NK-92 (cell line): ENCODE data around the gene KRT33A.
"Not testable (repeated sequence)": the region's sequence is repeated elsewhere in the genome, so short reads cannot be mapped to it uniquely, and the experiment has no call there.

Source experiments
- DNase-seq: peaks from one replicate; lab custom pipeline; 2025; ENCODE audit not compliant: unreplicated experiment; lab: John Stamatoyannopoulos, UW

The KRT33A gene

DNA sequence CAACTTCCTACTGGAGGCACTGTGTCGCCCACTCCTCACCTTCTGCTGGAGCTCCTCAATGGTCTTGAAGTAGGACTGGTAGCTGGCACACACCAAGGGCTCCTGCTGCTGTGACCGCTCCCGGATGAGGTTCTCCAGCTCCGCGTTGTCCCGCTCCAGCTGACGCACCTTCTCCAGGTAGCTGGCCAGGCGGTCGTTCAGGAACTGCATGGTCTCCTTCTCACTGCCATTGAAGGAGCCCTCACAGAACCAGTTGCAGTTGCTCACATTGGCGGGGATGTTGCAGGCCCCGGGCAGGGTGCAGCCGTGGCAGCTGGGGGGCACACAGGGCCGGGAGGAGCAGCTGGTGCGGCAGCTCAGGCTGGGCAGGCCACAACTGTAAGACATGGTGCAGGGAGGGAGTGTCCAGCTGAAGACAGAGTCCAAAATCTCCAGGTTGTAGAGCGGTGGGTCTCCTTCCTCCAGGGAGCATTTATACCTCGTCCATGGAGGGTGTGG is at the start of gene KRT33A:
KRT33A (minus strand) TSS at position 448 of the 498 bp plus-strand sequence; CDS start at position 387, 61 bp downstream.
- not testable (repeated sequence) for DNase-seq

DNA sequence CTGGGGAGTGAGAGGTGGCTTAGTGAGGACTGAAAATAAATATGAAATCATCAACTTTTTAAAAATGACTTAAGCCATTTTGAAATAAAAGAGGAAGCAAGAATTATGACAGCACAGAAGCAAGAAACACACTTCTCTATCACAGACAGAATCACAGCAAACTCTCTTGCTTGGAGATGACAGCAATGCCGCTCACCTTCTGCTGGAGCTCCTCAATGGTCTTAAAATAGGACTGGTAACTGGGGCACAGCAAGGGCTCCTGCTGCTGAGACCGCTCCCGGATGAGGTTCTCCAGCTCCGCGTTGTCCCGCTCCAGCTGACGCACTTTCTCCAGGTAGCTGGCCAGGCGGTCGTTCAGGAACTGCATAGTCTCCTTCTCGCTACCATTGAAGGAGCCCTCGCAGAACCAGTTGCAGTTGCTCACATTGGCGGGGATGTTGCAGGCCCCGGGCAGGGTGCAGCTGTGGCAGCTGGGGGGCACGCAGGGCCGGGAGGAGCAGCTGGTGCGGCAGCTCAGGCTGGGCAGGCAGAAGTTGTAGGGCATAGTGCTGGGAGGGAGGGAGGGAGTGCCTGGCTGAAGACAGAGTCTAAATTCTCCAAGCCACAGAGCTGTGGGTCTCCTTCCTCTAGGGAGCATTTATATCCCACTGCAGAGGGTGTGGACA is 46.5 kb upstream of the KRT33A start, which contains the start of gene KRT31:
KRT31 (minus strand) TSS at position 613 of the 665 bp plus-strand sequence; CDS start at position 544, 69 bp downstream.
- no peak for DNase-seq

DNA sequence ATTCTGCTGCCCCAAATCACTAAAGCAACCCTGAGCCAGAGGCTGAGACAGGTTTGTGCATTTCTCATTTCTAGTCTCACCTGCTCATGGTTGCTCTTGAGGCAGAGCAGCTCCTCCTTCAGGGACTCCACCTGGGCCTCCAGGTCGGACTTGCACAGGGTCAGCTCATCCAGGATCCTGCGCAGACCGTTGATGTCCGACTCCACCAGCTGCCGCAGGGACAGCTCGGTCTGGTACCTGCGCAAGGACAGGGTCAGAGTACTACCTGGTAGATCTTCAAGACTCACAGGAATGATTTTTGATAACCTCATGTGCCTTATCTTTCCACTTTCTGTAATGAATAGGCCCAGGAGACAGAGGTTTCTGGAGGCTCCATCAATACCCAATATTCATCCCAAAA is 45.7 kb upstream of the KRT33A start:
- no peak for DNase-seq

DNA sequence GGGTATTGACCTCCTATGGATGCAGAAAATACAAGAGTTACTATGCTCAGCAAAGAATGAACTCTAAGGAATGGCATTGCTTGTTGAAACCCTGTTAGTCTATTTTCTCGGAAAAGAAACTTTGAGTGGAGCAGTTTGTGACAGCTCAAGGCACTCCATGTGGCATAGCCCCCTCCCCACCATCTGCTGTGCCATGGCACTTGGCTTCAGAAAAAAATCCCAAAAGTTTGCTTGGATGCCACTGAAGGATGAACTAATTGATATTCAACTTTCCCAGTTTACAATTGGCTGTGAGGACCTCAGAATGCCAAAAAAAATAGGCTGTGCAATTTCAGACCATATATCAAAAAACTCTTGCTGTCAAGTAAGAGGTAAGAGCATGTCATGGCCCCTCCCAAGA is 45.0 kb upstream of the KRT33A start:
- DNase-seq, result no peak

DNA sequence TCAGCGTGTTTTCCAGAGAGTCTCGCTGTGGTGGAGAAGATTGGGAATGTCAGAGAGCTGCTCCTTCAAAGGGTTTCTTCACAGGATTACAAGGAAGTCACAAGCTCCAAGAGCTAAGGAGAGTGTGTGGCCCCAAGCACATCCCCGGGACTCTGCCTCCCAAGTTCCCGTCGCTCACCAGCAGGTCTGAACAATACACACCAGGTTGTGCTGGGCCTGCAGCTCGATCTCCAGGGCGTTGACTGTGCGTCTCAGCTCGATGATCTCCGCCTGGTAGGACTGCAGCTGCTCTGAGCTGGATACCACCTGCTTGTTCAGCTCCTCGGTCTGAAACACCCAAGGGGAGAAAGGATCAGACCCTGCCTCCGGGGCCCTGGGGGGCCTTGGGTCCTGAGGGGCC is 44.4 kb upstream of the KRT33A start:
- not testable (repeated sequence) for DNase-seq

DNA sequence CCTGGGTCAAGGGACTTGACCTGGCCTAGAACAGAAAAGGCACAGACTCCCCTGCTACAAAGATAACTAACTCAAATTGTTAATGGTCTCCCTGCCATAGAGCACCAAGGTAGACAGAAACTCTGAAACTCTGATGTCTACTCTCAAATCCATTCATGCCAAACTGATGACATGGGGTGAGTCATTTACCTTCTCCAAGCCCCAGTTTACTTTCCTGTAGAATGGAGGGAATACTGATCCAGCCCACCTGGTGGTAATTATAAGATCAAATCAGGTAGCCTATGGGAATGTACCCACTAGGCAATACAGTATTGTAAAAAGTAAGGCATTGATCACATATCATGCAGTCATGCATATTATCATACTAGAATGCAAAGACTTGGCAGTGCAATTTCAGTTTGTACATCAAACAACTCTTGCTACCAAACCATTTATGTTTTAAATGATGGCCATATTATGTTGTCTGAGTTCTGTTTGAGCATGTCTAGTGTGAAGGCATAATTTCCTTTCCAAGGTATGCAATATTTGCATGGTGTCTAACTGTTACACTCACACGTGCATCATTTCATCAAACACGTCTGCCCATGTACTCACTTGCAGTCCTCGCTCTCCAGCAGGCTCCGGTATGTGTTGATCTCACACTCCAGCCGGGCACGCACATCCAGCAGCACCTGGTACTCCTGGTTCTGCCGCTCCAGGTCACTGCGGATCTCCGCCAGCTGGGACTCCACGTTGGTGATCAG is 43.8 kb upstream of the KRT33A start:
- no peak for DNase-seq

DNA sequence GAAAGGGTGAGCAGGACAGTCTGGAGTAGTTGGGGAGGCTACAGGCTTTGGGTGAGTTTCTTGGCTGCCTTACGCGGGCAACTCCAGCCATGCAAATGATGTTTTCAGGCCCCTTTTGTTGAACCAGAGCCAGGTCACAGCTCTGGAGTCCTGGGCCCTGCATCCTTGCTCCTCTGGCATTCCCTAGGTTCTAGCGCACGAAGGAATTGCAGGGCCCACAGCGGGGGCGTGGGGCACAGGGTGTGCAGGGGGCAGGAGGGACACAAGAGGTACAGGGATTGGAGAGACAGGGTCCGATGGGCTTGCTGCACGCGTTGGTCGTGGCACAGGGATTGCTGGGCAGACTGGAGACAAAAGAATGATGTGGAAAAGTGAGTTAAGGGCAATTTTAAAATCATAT is 43.2 kb upstream of the KRT33A start:
- no peak for DNase-seq

DNA sequence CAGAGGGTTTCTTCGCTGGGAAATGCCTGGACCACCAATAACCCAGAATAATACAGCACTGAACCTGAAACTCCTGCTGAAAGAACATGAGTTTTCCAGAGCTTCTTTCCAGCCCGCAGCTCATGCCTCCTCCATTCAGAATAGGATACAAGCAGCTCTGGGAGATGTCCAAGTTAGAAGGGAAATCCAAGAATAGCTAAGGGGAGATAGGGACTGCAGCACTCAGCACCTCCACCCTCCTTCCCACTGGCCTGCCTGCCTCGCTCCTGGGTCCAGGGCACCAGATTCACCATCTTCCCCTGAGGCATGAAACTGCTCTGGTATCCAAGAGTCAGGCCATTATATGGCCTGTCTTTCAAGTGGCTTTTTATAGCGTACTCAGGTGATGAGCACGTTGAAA is 42.7 kb upstream of the KRT33A start:
- DNase-seq, result no peak

DNA sequence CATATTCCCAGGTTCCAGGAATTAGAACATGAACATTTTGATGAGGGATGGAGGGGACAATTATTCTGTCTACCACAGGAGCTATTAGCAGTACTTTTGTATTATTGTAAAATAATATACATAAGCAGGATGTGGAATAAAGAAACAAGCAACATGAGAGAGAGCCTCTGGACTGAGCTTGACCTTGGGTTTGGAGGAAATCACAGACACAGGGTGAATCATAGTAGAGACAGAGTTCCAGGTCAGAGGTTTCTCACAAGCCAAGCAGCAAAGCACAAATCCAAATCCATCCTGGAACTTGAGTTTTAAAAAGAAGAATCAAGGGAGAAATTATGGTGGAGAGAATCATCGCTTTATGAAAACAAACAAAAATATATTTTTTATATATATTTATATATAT is 41.6 kb upstream of the KRT33A start:
- DNase-seq, result no peak

DNA sequence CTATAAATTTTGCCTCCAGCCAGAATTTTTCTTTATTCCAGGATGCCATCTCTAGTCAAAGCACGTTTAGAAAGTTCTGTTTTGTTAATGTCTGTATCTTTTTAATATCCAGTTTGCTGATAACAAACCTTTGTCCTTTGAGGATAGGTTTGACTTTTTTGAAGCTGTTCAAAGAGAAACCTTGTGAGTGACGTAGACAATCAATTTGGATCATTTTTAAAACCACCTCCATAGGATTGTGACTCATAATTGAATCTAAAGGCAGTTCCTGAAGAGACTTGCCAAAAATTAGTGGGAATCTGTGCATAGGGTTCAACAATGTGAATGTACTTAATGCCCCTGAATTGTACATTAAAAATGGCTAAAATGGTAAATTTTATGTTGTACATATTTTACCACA is 40.9 kb upstream of the KRT33A start:
- no peak for DNase-seq

DNA sequence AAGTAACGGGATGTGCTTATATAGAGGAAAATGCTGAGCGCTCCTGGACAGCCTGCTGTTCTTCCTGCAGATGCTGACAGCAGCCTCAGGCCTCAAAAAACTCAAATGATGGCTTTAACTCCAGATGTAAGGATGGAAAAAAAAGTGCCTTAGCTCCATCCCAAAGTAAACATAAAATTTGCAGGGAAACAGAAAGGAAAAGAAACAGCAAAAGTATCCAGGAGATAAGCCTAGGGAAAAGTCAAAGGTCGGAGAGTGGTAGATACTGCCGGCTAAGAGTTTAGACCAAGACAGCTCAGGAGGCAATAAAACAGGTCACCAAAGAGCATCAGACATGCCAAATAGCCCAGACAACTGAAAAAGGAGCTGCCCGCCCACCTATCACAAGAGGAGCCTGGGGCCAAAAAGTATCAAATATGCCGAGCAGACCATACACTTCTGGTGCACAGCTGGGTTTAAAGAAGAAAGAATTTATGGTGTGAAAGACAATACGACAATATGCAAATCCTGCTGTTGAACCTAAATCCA is 39.8 kb upstream of the KRT33A start:
- DNase-seq, result no peak

DNA sequence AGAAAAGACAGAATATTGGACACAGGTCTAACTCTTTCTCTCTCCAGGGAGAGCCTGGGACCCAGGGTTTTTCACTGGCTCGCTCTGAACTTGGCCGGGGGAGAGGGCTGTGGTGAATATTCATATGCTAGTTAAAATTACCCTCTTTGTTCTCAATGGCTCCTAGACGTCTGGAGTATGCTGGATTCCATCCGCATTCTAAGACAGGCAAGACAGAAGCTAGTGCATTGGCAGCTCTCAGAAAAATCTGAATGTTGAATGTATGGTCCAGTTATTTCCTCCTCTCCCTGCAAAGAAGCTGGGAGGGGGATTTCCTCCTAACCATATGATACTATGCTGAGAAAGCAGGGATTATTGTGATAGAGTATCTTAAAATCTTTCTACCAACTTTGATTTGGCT is 37.0 kb upstream of the KRT33A start:
- no peak for DNase-seq

DNA sequence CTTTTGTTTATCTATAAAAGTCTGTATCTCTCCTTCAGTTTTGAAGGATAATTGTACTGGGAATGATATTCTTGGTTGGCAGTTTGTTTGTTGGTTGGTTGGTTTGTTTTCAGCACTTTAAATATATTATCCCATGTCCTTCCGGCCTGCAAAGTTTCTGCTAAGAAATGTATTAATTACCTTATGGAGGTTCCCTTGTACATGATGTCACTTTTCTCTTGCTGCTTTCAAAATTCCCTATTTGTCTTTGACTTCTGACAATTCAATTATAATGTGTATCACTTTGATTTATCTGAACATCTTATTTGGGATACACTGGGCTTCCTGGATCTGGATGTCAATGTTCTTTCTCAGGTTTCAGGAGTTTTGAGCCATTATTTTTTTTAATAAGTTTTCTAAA is 35.6 kb upstream of the KRT33A start:
- no peak for DNase-seq

DNA sequence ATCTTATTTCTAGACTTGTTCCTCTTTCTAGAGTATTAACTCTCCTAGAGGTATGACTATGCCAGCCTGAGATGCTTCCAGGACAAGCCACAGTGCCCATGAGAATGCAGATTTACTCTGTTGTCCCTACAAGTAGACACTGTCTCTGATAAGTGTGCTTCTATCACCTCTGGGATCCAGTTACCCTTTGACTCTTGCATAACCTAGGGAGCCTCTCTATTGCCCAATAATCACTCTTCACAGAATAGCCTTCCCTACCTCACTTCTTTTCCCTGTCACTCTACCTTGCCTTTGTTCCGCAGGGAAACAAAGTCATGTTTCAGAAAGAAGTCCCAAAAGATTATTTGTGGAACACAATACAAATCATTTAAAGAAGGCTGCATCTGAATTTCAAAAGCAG is 33.1 kb upstream of the KRT33A start:
- no peak for DNase-seq

DNA sequence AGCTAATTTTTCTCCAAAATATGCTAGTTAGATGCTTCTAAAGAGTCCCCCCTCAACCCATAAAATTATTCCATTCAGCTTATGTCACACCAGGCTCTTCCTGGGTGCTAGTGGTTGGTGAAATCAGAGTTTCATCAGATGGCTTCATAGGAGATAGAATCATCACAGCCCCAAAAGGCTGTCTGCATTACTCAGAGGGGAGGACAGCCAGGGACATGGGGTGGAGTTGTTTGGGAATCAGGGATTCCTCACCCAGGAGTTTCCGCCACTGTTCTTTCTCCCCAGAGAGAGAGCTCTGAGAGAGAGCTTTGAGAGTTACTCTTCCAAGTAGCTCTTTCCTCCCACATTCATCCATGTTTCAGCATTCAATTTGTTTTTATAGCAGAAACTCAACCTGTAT is 31.8 kb upstream of the KRT33A start:
- DNase-seq, result no peak

DNA sequence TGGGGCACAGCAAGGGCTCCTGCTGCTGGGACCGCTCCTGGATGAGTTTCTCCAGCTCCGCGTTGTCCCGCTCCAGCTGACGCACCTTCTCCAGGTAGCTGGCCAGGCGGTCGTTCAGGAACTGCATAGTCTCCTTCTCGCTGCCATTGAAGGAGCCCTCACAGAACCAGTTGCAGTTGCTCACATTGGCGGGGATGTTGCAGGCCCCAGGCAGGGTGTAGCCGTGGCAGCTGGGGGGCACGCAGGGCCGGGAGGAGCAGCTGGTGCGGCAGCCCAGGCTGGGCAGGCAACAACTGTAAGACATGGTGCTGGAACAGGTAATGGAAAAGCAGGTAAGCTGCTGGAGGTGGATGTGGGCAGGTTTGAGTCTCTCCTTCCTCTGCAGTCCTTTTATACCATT is 31.3 kb upstream of the KRT33A start, which contains the start of gene KRT34:
KRT34 (minus strand) TSS at position 364 of the 400 bp plus-strand sequence; CDS start at position 304, 60 bp downstream.
- DNase-seq, result not testable (repeated sequence)

DNA sequence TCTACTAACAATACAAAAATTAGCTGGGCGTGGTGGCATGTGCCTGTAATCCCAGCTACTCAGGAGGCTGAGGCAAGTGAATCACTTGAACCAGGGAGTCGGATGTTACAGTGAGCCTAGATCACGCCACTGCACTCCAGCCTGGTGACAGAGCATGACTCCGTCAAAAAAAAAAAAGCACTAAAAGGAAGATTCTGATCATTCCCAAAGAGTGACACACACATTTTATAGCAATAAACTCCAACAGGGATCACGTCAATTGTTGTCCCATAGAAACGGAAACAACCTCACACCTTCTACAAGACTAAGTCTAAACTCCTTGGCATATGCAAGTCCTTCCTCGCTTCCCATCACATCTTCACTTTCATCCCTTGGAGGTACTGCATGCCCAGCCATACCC is 29.5 kb upstream of the KRT33A start:
- not testable (repeated sequence) for DNase-seq

DNA sequence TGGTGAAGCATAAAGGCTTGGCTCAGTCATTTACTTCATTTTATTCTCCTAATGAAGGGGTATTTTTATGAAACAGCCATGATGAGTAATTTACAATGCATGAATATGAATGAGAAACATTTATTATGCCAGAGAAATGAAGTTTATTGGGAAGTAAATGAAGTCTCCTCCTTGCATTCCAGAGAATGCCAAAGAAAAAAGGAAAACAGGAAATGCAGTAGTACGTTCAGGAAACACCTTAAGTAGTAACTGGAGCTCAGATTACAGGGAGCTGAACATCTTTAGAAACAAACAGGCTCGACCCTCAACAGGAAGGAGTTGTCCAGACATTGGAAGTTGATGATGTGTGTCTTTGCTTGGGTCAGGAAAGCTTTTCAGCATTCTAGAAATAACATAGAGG is 26.9 kb upstream of the KRT33A start:
- no peak for DNase-seq

DNA sequence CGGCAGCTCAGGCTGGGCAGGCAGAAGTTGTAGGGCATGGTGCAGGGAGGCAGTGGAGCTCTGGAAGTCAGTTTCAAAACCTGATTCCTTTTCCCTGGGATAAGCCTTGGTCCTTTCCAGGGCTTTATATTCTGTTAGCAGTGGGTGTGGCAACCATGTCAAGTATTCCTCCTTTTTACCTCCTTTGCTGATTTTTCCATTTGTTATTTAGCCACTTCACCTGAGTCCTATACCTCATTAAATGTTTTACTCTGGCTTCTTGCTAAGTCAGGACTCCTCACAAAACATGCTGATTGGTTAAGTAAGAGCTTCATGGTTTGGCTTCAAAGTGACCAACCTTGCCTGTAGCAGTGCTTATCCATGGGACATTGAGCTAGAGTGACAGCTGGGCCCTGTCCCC is 19.1 kb upstream of the KRT33A start, which contains the start of gene KRT33B:
KRT33B (minus strand) TSS at position 101 of the 400 bp plus-strand sequence; CDS start at position 38, 63 bp downstream.
- no peak for DNase-seq

DNA sequence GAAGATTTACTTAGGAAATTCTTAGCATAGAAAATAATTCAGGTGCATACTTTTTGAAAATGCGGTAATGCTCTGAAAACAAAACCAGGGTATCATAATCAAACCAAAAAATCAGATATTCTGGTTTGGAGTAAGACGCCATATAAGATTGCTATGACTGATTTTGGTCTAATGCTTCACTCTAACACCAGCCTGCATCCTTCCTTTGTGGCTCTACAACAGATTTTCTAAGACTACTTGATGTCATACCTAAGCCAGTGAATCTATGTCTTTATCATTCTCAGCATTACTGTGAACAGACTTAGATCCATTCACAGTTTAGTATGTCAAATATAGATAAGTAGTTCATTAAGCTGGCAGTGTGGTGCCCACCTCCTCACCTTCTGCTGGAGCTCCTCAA is 18.4 kb upstream of the KRT33A start:
- DNase-seq, result no peak

DNA sequence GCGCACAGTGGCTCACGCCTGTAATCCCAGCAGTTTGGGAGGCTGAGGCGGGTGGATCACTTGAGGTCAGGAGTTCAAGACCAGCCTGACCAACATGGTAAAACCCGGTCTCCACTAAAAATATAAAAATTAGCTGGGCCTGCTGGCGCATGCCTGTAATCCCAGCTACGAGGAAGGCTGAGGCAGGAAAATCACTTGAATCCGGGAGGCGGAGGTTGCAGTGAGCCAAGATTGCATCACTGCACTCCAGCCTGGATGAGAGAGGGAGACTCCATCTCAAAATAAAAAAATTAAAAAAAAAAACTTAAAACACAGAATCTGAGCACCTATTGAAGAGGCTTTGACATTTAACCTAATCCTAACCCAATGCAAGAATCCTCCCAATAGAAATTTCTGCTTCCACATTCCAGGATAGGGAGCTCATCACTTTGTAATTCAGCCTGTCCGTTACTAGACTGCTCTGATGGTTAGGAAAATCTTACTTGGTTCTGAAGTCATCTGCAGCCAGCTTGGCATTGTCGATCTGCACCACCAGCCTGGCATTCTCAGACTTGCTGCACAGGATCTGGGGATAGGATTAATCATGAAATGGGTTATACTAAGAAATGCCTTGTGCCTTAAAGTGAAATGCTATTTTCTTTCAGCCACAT is 16.9 kb upstream of the KRT33A start:
- no peak for DNase-seq
